ENCODE measurements around the gene ITIH2.

- TF ChIP-seq ZKSCAN8 (CRISPR knock-in tag; IDR thresholded peaks at IDR 0.05) (no peak), HIVEP1 (CRISPR knock-in tag; IDR thresholded peaks at IDR 0.05) (no peak)
These were observed 86.3 kb downstream of the ITIH2 start for GRCh38 chr10:7789390-7789789.

All from K562 (cell line).